Measurements from ENCODE around the gene NIPA2. TPM values are rescaled to one million over a fixed set of nuclear protein-coding genes. Genes with fewer than 3 reads are reported as not detected.

Gene NIPA2
- total RNA-seq, 1 donor from 2014 or later: 51.5 TPM

DNA sequence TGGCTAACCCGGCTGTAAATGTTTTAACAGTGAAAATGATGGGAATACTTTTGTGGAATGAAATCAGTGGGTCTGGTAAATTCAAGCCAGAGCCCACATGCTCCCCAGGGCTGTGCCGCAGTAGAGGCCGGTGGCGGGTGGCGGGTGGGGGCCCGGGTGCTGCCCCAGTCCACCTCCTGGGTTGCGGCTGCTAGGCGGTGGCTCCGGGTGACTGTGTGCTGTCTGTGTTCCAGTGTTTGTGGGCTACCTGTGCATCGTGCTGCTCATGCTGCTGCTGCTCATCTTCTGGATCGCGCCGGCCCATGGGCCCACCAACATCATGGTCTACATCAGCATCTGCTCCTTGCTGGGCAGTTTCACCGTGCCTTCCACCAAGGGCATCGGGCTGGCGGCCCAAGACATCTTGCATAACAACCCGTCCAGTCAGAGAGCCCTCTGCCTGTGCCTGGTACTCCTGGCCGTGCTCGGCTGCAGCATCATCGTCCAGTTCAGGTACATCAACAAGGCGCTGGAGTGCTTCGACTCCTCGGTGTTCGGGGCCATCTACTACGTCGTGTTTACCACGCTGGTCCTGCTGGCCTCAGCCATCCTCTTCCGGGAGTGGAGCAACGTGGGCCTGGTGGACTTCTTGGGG, 14.9 kb upstream of the NIPA2 start:
- DNase-seq (ENCODE audit: low spot score): no peak
- H3K9me3 Mint-ChIP-seq: no peaks in the 10 kb centered on the region
- no peaks in the 10 kb centered on the region for H3K4me1 Mint-ChIP-seq
- H3F3A ChIP-seq (ENCODE audit: low read depth): peaks cover 4% of the 10 kb centered on the region
- no peaks in the 10 kb centered on the region for H3K9me3 ChIP-seq (ENCODE audit: low read depth)
- H3K4me3 Mint-ChIP-seq: no peak overlapping the region
- H3K36me3 ChIP-seq: no peaks in the 10 kb centered on the region
- no peaks in the 10 kb centered on the region for H4K20me1 ChIP-seq (ENCODE audit: low read depth)
- H3K27ac ChIP-seq: no peak overlapping the region
- no peak overlapping the region for H2AFZ ChIP-seq (replicated peaks)
- no peaks in the 10 kb centered on the region for H3K79me2 ChIP-seq (ENCODE audit: low read depth)
- no peaks in the 10 kb centered on the region for H3K27me3 Mint-ChIP-seq (ENCODE audit: insufficient read depth, low read depth)
- no peaks in the 10 kb centered on the region for H3K27me3 ChIP-seq
- H3K4me2 ChIP-seq: no peak overlapping the region
- H3K4me1 ChIP-seq: peaks cover 4% of the 10 kb centered on the region
- H3K36me3 Mint-ChIP-seq: peaks cover 22% of the 10 kb centered on the region
- H3K4me3 ChIP-seq: no peak overlapping the region
- H3K9ac ChIP-seq: no peak overlapping the region
- no peak overlapping the region for H3K27ac Mint-ChIP-seq
- TF ChIP-seq, protein P1, sequence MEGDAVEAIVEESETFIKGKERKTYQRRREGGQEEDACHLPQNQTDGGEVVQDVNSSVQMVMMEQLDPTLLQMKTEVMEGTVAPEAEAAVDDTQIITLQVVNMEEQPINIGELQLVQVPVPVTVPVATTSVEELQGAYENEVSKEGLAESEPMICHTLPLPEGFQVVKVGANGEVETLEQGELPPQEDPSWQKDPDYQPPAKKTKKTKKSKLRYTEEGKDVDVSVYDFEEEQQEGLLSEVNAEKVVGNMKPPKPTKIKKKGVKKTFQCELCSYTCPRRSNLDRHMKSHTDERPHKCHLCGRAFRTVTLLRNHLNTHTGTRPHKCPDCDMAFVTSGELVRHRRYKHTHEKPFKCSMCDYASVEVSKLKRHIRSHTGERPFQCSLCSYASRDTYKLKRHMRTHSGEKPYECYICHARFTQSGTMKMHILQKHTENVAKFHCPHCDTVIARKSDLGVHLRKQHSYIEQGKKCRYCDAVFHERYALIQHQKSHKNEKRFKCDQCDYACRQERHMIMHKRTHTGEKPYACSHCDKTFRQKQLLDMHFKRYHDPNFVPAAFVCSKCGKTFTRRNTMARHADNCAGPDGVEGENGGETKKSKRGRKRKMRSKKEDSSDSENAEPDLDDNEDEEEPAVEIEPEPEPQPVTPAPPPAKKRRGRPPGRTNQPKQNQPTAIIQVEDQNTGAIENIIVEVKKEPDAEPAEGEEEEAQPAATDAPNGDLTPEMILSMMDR (IDR thresholded peaks at IDR 0.05): no peak
- TF ChIP-seq EZH2phosphoT487 (IDR thresholded peaks at IDR 0.05) (no peak), EZH2 (IDR thresholded peaks at IDR 0.05) (no peak)

DNA sequence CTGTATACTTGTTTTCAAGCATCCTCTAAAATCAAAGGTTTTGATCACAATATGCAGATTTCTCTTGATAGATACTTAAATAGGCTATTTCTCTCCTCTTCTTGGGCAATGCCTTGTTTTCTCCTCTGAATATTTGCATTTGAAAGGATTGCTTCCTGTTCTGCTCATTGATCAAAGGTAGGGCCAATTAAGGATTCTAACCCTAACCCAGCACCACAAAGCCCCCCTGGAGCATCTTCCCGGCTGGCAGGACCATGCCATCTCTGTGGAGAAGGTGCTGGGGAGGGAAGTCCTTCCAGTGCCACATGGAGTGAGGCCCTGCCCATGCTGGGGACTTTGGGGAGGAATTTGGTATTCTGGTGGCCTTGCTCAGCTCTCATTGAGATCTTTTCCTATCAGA, 11.3 kb upstream of the NIPA2 start:
- Mint-ChIP-seq H3K27me3 (ENCODE audit: insufficient read depth, low read depth) (no peaks in the 10 kb centered on the region), H3K36me3 (peaks cover 18% of the 10 kb centered on the region), H3K4me1 (no peaks in the 10 kb centered on the region), H3K27ac (no peak overlapping the region), H3K4me3 (no peak overlapping the region), H3K9me3 (no peaks in the 10 kb centered on the region)
- Histone ChIP-seq H3K9me3 (ENCODE audit: low read depth) (no peaks in the 10 kb centered on the region), H3K27me3 (no peaks in the 10 kb centered on the region), H3F3A (ENCODE audit: low read depth) (peaks cover 4% of the 10 kb centered on the region), H3K4me3 (no peak overlapping the region), H3K4me1 (peaks cover 4% of the 10 kb centered on the region), H3K36me3 (no peaks in the 10 kb centered on the region), H3K4me2 (no peak overlapping the region), H4K20me1 (ENCODE audit: low read depth) (no peaks in the 10 kb centered on the region), H3K9ac (no peak overlapping the region), H3K79me2 (ENCODE audit: low read depth) (no peaks in the 10 kb centered on the region), H3K27ac (no peak overlapping the region), H2AFZ (replicated peaks) (no peak overlapping the region)
- DNase-seq (ENCODE audit: low spot score): no peak
- TF ChIP-seq EZH2phosphoT487 (IDR thresholded peaks at IDR 0.05): no peak
- no peak for TF ChIP-seq EZH2 (IDR thresholded peaks at IDR 0.05)
- TF ChIP-seq, protein P1 (IDR thresholded peaks at IDR 0.05): no peak

DNA sequence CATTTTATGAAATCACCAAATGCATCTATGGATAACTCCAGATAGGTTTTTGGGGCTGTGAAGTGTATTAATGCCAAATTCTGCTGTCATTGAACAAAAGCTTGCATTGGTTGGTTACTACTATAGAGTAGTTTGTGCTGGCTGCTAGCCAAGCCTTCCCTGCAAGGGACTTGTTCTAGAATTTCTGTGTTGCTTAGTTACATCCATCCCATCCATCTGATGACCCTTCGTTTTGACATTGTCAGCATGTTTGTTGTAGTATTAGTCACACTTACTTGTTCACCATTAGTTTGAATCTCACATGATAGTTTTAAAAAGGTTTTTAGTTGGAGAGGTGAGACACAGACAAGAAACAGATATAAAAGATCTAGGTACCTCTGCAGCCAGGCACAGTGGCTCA, 7.0 kb upstream of the NIPA2 start:
- Mint-ChIP-seq H3K27me3 (ENCODE audit: insufficient read depth, low read depth) (no peaks in the 10 kb centered on the region), H3K4me1 (no peaks in the 10 kb centered on the region), H3K27ac (no peak overlapping the region), H3K36me3 (peaks cover 3% of the 10 kb centered on the region), H3K4me3 (no peak overlapping the region), H3K9me3 (no peaks in the 10 kb centered on the region)
- no peak overlapping the region for H3K27ac ChIP-seq
- no peak for DNase-seq (ENCODE audit: low spot score)
- no peaks in the 10 kb centered on the region for H3K9me3 ChIP-seq (ENCODE audit: low read depth)
- H2AFZ ChIP-seq (replicated peaks): no peak overlapping the region
- no peaks in the 10 kb centered on the region for H3K79me2 ChIP-seq (ENCODE audit: low read depth)
- H3K36me3 ChIP-seq: no peaks in the 10 kb centered on the region
- no peaks in the 10 kb centered on the region for H3K27me3 ChIP-seq
- H3K4me2 ChIP-seq: no peak overlapping the region
- H3F3A ChIP-seq (ENCODE audit: low read depth): no peaks in the 10 kb centered on the region
- TF ChIP-seq EZH2 (IDR thresholded peaks at IDR 0.05) (no peak), EZH2phosphoT487 (IDR thresholded peaks at IDR 0.05) (no peak)
- TF ChIP-seq, protein P1 (IDR thresholded peaks at IDR 0.05): no peak
- H3K9ac ChIP-seq: no peak overlapping the region
- H3K4me3 ChIP-seq: no peak overlapping the region
- peaks cover 4% of the 10 kb centered on the region for H3K4me1 ChIP-seq
- no peaks in the 10 kb centered on the region for H4K20me1 ChIP-seq (ENCODE audit: low read depth)

All from neural progenitor cell (in vitro differentiated cells).